Progenitor cell of endocrine pancreas (in vitro differentiated cells): Measurements from ENCODE around the gene JAK3. TPM values are rescaled to one million over a fixed set of nuclear protein-coding genes. Genes with fewer than 3 reads are reported as not detected.
"Not testable (repeated sequence)": the region's sequence is repeated elsewhere in the genome, so short reads cannot be mapped to it uniquely, and the experiment has no call there.

Experiments
- DNase-seq: peaks from one replicate; pipeline ENCODE4 v3.0.0; 2021; ENCODE audit warnings: low spot score; ENCODE audit not compliant: unreplicated experiment
- H3K27ac Mint-ChIP-seq: 2 replicates; pipeline ENCODE4 v1.8.0; 2021; ENCODE audit warnings: mild to moderate bottlenecking, moderate library complexity, mixed read lengths
- H3K27me3 Mint-ChIP-seq: 2 replicates; pipeline ENCODE4 v1.8.0; 2021; ENCODE audit warnings: mixed read lengths
- H3K36me3 Mint-ChIP-seq: 2 replicates; pipeline ENCODE4 v1.8.0; 2022; ENCODE audit warnings: mixed read lengths; ENCODE audit not compliant: insufficient read depth
- H3K4me1 Mint-ChIP-seq: 2 replicates; pipeline ENCODE4 v1.8.0; 2021; ENCODE audit warnings: low read depth, mixed read lengths
- H3K4me3 Mint-ChIP-seq: 2 replicates; pipeline ENCODE4 v1.8.0; 2021; ENCODE audit warnings: low read depth, mild to moderate bottlenecking, moderate library complexity, mixed read lengths
- H3K9me3 Mint-ChIP-seq: 2 replicates; pipeline ENCODE4 v1.8.0; 2021; ENCODE audit warnings: low read depth, mixed read lengths
- CTCF ChIP-seq: fragments of 200-600 bp; sonication (generic); IDR thresholded peaks from one replicate; pipeline ENCODE4 v1.5.0; 2021; ENCODE audit warnings: antibody characterized with exemption, mild to moderate bottlenecking; ENCODE audit not compliant: unreplicated experiment
- total RNA-seq: library from RNA; stranded (reverse); gene quantifications from 2 replicates; pipeline ENCODE4 v1.2.1, GENCODE V29; 2021

Gene JAK3
- total RNA-seq, 1 donor from 2014 or later = 0.74 TPM

GRCh38 chr19:17784201-17785008, 63.4 kb downstream of the JAK3 start:
- Mint-ChIP-seq H3K27me3 (peaks cover 12% of the 10 kb centered on the region), H3K36me3 (no peaks in the 10 kb centered on the region), H3K4me1 (no peaks in the 10 kb centered on the region), H3K9me3 (no peaks in the 10 kb centered on the region), H3K4me3 (no peak overlapping the region), H3K27ac (no peak overlapping the region)
- TF ChIP-seq CTCF = peak; percentile 73
- DNase-seq = peak; percentile 61

- DNase-seq, H3K27ac Mint-ChIP-seq, H3K4me1 Mint-ChIP-seq, H3K4me3 Mint-ChIP-seq, H3K36me3 Mint-ChIP-seq, H3K9me3 Mint-ChIP-seq: not testable (repeated sequence)
- H3K27me3 Mint-ChIP-seq = peaks cover 14% of the 10 kb centered on the region
Observed at GRCh38 chr19:17783721-17784120, 64.1 kb downstream of the JAK3 start.

GRCh38 chr19:17780781-17781180, 67.0 kb downstream of the JAK3 start:
- no peaks in the 10 kb centered on the region for H3K36me3 Mint-ChIP-seq
- no peak for DNase-seq
- H3K4me3 Mint-ChIP-seq = no peak overlapping the region
- H3K4me1 Mint-ChIP-seq = peaks cover 3% of the 10 kb centered on the region
- no peak overlapping the region for H3K27ac Mint-ChIP-seq
- peaks cover 30% of the 10 kb centered on the region for H3K27me3 Mint-ChIP-seq
- no peaks in the 10 kb centered on the region for H3K9me3 Mint-ChIP-seq
- no peak for TF ChIP-seq CTCF

GRCh38 chr19:17778968-17779929, 68.5 kb downstream of the JAK3 start:
- Mint-ChIP-seq H3K27ac (no peak overlapping the region), H3K4me1 (peaks cover 3% of the 10 kb centered on the region), H3K27me3 (peaks cover 34% of the 10 kb centered on the region), H3K4me3 (peak overlapping the region; percentile 26), H3K9me3 (no peaks in the 10 kb centered on the region), H3K36me3 (no peaks in the 10 kb centered on the region)
- no peak for DNase-seq
- no peak for TF ChIP-seq CTCF

- DNase-seq = no peak
- Mint-ChIP-seq H3K36me3 (no peaks in the 10 kb centered on the region), H3K4me1 (peaks cover 3% of the 10 kb centered on the region), H3K9me3 (no peaks in the 10 kb centered on the region), H3K27me3 (peaks cover 34% of the 10 kb centered on the region), H3K27ac (no peak overlapping the region), H3K4me3 (peak overlapping the region; percentile 26)
- no peak for TF ChIP-seq CTCF
Observed at GRCh38 chr19:17778251-17778967, 69.4 kb downstream of the JAK3 start.

- not testable (repeated sequence) for H3K4me1 Mint-ChIP-seq, H3K36me3 Mint-ChIP-seq, H3K9me3 Mint-ChIP-seq, H3K4me3 Mint-ChIP-seq, DNase-seq, H3K27ac Mint-ChIP-seq
- peaks cover 34% of the 10 kb centered on the region for H3K27me3 Mint-ChIP-seq
Observed at GRCh38 chr19:17777840-17778239, 69.9 kb downstream of the JAK3 start.
